IMR-90 (cell line): ENCODE results near the gene ZBED2. TPM values are rescaled to one million over a fixed set of nuclear protein-coding genes. Genes with fewer than 3 reads are reported as not detected.

ENCODE experiments used
- ATAC-seq: fragments of 200-7000 bp; cut with Tn5 transposase; 2 replicates; pipeline ENCODE4 v1.9.1; 2020; ENCODE audit warnings: low read depth, mild to moderate bottlenecking, moderate library complexity
- BruUV-seq: library from RNA; stranded (reverse); fragments of 400-500 nt; replicated peaks from 2 replicates; lab custom pipeline; 2021; lab: Mats Ljungman, UMichigan
- CTCF ChIA-PET: fragments of 300-600 bp; formaldehyde crosslinking; extraction: SDS; loops from one replicate; lab custom pipeline; 2021; ENCODE audit warnings: antibody characterized with exemption; lab: Yijun Ruan, JAX
- POLR2A ChIA-PET: fragments of 300-600 bp; sonication (Branson Sonifier 250); formaldehyde crosslinking; loops from one replicate; lab custom pipeline; 2022; ENCODE audit warnings: antibody characterized with exemption; ENCODE audit not compliant: unreplicated experiment; lab: Charles Lee
- DNase-seq: peaks from one replicate; pipeline ENCODE4 v3.0.0; 2013
- H2AFZ ChIP-seq: replicated peaks from 2 replicates; pipeline ENCODE3; 2013; ENCODE audit warnings: low read length, mild to moderate bottlenecking; ENCODE audit not compliant: poor library complexity
- H2AK5ac ChIP-seq: 2 replicates; pipeline ENCODE4 v1.6.1; 2013; ENCODE audit warnings: low read depth, low read length, inconsistent platforms
- H2AK9ac ChIP-seq: replicated peaks from 2 replicates; pipeline ENCODE3; 2013; ENCODE audit warnings: mild to moderate bottlenecking, low read depth, low read length, moderate library complexity; ENCODE audit not compliant: poor library complexity
- H2BK120ac ChIP-seq: 2 replicates; pipeline ENCODE4 v1.6.1; 2013; ENCODE audit warnings: low read depth, low read length, inconsistent platforms
- H2BK15ac ChIP-seq: 3 replicates; pipeline ENCODE4 v1.6.1; 2013; ENCODE audit warnings: low read depth, low read length, inconsistent platforms
- H2BK20ac ChIP-seq: 2 replicates; pipeline ENCODE4 v1.6.1; 2013; ENCODE audit warnings: low read depth, mild to moderate bottlenecking, inconsistent platforms, low read length, moderate library complexity
- H2BK5ac ChIP-seq: 2 replicates; pipeline ENCODE4 v1.6.1; 2013; ENCODE audit warnings: mild to moderate bottlenecking, low read depth, low read length, inconsistent platforms; ENCODE audit not compliant: poor library complexity, severe bottlenecking
- H3K14ac ChIP-seq: replicated peaks from 2 replicates; pipeline ENCODE4 v1.6.1; 2013; ENCODE audit warnings: low read depth, low read length, inconsistent platforms
- H3K18ac ChIP-seq: 2 replicates; pipeline ENCODE4 v1.6.1; 2013; ENCODE audit warnings: low read depth, low read length, control low read depth
- H3K23ac ChIP-seq: 2 replicates; pipeline ENCODE4 v1.6.1; 2013; ENCODE audit warnings: low read depth, low read length, inconsistent platforms
- H3K27ac ChIP-seq: 2 replicates; pipeline ENCODE4 v1.5.1; 2013; ENCODE audit warnings: mild to moderate bottlenecking, control low read depth, low read length; ENCODE audit not compliant: insufficient read depth
- H3K27me3 ChIP-seq: 2 replicates; pipeline ENCODE4 v1.6.1; 2013; ENCODE audit warnings: low read length; ENCODE audit not compliant: control insufficient read depth, insufficient read depth
- H3K36me3 ChIP-seq: 2 replicates; pipeline ENCODE4 v1.6.1; 2013; ENCODE audit warnings: low read length, mixed read lengths; ENCODE audit not compliant: control insufficient read depth, insufficient read depth
- H3K4ac ChIP-seq: 2 replicates; pipeline ENCODE4 v1.6.1; 2013; ENCODE audit warnings: low read depth, low read length, inconsistent platforms
- H3K4me1 ChIP-seq: 2 replicates; pipeline ENCODE4 v1.6.1; 2013; ENCODE audit warnings: low read length, mixed read lengths; ENCODE audit not compliant: control insufficient read depth, insufficient read depth
- H3K4me2 ChIP-seq: 2 replicates; pipeline ENCODE4 v1.6.1; 2013; ENCODE audit warnings: low read depth, mild to moderate bottlenecking, control low read depth, low read length, moderate library complexity
- H3K4me3 ChIP-seq: 2 replicates; pipeline ENCODE4 v1.5.1; 2013; ENCODE audit warnings: low read depth, mild to moderate bottlenecking, control low read depth, low read length, moderate library complexity; ENCODE audit not compliant: insufficient read depth
- H3K56ac ChIP-seq: 2 replicates; pipeline ENCODE4 v1.6.1; 2013; ENCODE audit warnings: low read length, inconsistent platforms; ENCODE audit not compliant: insufficient read depth; ENCODE audit errors: extremely low read depth
- H3K79me1 ChIP-seq, 2 experiments: 2 replicates each; pipeline ENCODE4 v1.6.1; 2013; ENCODE audit warnings: low read length in 2 of 2, inconsistent platforms in 1 of 2, low read depth in 1 of 2
- H3K9ac ChIP-seq: 2 replicates; pipeline ENCODE4 v1.6.1; 2013; ENCODE audit warnings: low read depth, low read length, control low read depth
- H3K9me1 ChIP-seq: 2 replicates; pipeline ENCODE4 v1.6.1; 2013; ENCODE audit warnings: low read length, inconsistent platforms; ENCODE audit not compliant: insufficient read depth
- H3K9me3 ChIP-seq: 2 replicates; pipeline ENCODE4 v1.6.1; 2013; ENCODE audit warnings: low read length; ENCODE audit not compliant: control insufficient read depth, insufficient read depth
- H4K20me1 ChIP-seq: 2 replicates; pipeline ENCODE4 v1.6.1; 2013; ENCODE audit warnings: low read length, inconsistent platforms; ENCODE audit not compliant: insufficient read depth
- H4K5ac ChIP-seq: 2 replicates; pipeline ENCODE4 v1.6.1; 2013; ENCODE audit warnings: mild to moderate bottlenecking, low read depth, low read length, control low read depth
- H4K8ac ChIP-seq, 2 experiments: 2 replicates each; pipeline ENCODE4 v1.6.1; 2013; ENCODE audit warnings: low read depth in 2 of 2, low read length in 2 of 2, control low read depth in 1 of 2, inconsistent platforms in 1 of 2
- H4K91ac ChIP-seq: 2 replicates; pipeline ENCODE4 v1.6.1; 2013; ENCODE audit warnings: low read depth, low read length, inconsistent platforms; ENCODE audit not compliant: insufficient read depth
- BHLHE40 ChIP-seq: fragments of 150-350 bp; IDR thresholded peaks from 2 replicates; pipeline ENCODE4 v1.6.1; 2016; ENCODE audit warnings: mild to moderate bottlenecking, low read depth, low read length
- CEBPB ChIP-seq: IDR thresholded peaks from 2 replicates; pipeline ENCODE4 v1.6.1; 2012; ENCODE audit warnings: low read depth, low read length, improper control_type of control experiment
- CHD1 ChIP-seq: IDR thresholded peaks from 2 replicates; pipeline ENCODE4 v1.6.1; 2012; ENCODE audit warnings: low read depth, low read length, improper control_type of control experiment
- FOS ChIP-seq: fragments of 150-350 bp; IDR thresholded peaks from 2 replicates; pipeline ENCODE4 v1.6.1; 2016; ENCODE audit warnings: low read depth, low read length
- MAFK ChIP-seq: IDR thresholded peaks from 2 replicates; pipeline ENCODE4 v1.6.1; 2012; ENCODE audit warnings: low read depth, low read length, improper control_type of control experiment
- MAZ ChIP-seq: IDR thresholded peaks from 2 replicates; pipeline ENCODE4 v1.6.1; 2012; ENCODE audit warnings: low read depth, mild to moderate bottlenecking, low read length, improper control_type of control experiment, moderate library complexity, borderline replicate concordance
- MXI1 ChIP-seq: IDR thresholded peaks from 2 replicates; pipeline ENCODE4 v1.6.1; 2012; ENCODE audit warnings: low read depth, mild to moderate bottlenecking, low read length, moderate library complexity, borderline replicate concordance
- NFE2L2 ChIP-seq: fragments of 150-350 bp; IDR thresholded peaks from 2 replicates; pipeline ENCODE4 v1.6.1; 2016; ENCODE audit warnings: low read depth, mild to moderate bottlenecking, low read length
- RFX5 ChIP-seq: IDR thresholded peaks from 2 replicates; pipeline ENCODE4 v1.8.0; 2012; ENCODE audit warnings: low read depth, mild to moderate bottlenecking, low read length, moderate library complexity
- SMC3 ChIP-seq: fragments of 150-350 bp; IDR thresholded peaks from 2 replicates; pipeline ENCODE4 v1.6.1; 2016; ENCODE audit warnings: low read depth, mild to moderate bottlenecking, antibody characterized with exemption, low read length, moderate library complexity
- WGBS, 2 experiments: methylation state at CpG; one replicate each; pipeline versions ENCODE4 v1.1.5 to v1.1.7; 2013; ENCODE audit warnings: missing lambda C conversion rate in 2 of 2; ENCODE audit not compliant: insufficient read length in 1 of 2; ENCODE audit errors: extremely low coverage in 2 of 2; 5-methylcytosine and 5-hydroxymethylcytosine counted together
- dilution Hi-C: fragments of 300-500 bp; cut with HindIII; formaldehyde crosslinking; loops from one replicate; pipeline ENCODE4 v1.14.3; 2018; ENCODE audit warnings: low sequenced_read_pairs; ENCODE audit not compliant: unreplicated experiment
- in situ Hi-C: fragments of 300-500 bp; cut with MboI; formaldehyde crosslinking; loops from 3 replicates; pipeline ENCODE4 v1.14.3; 2019; ENCODE audit warnings: low sequenced_read_pairs, inconsistent platforms, mixed read lengths
- intact Hi-C: fragments of 100-400 bp; cut with micrococcal nuclease; formaldehyde crosslinking; loops from 2 replicates; pipeline ENCODE4 v1.10.0; 2022
- polyA plus RNA-seq, 3 experiments: library from polyadenylated mRNA; depleted of rRNA; stranded (reverse); fragments of >200 nt; gene quantifications; 2 replicates each; pipeline ENCODE4 v1.2.3, GENCODE V29; 2012; ENCODE audit warnings: low replicate concordance in 1 of 3
- total RNA-seq: library from RNA; depleted of rRNA; stranded (reverse); fragments of >200 nt; gene quantifications from 2 replicates; pipeline ENCODE4 v1.2.3, GENCODE V29; 2012
- TF ChIP-seq, protein P1 (sequence below): fragments of 150-350 bp; IDR thresholded peaks from 2 replicates; pipeline ENCODE4 v1.6.1; 2017; ENCODE audit warnings: mild to moderate bottlenecking, antibody characterized with exemption, low read length, low read depth
- TF ChIP-seq, protein P2 (sequence below): fragments of 150-350 bp; IDR thresholded peaks from 2 replicates; pipeline ENCODE4 v1.6.1; 2016; ENCODE audit warnings: low read depth, mild to moderate bottlenecking, low read length, moderate library complexity, borderline replicate concordance

Gene ZBED2
- total and polyA plus RNA-seq, 2 of the 4 experiments (the other 2 are of a cell fraction), result 0.51 to 0.72 TPM

DNA sequence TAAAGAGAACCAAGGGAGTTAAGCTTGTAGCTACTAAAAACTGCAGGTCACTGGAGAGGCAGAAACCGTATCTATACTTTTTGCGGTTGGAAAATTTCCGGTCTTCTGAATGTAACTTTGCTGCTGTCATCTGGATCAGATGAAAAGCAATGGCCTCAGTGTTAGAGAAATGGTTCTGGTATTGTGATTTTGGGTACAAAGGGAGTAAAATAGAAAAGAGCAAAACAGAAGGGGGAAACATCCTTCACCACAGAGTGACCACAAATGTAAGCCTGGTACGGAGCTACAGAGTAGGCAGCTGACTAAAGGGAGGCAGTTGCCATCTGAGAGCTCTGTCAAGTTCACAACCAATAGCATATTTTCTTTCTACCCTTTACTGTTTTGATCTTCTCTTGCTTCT, 47.5 kb downstream of the ZBED2 start:
- Histone ChIP-seq H3K27ac (no peak overlapping the region), H2BK120ac (no peak overlapping the region), H3K56ac (no peak overlapping the region), H2BK15ac (no peak overlapping the region), H3K9me1 (no peaks in the 10 kb centered on the region), H3K9ac (no peak overlapping the region), H3K14ac (no peak overlapping the region), H2BK20ac (no peak overlapping the region), H3K23ac (no peak overlapping the region), H3K4me3 (no peak overlapping the region), H3K36me3 (no peaks in the 10 kb centered on the region), H4K5ac (no peak overlapping the region), H3K4ac (no peak overlapping the region), H3K79me1 (no peaks in the 10 kb centered on the region), H2AFZ (no peak overlapping the region), H2AK5ac (no peak overlapping the region), H4K8ac (no peak overlapping the region), H3K4me2 (no peak overlapping the region), H2AK9ac (no peak overlapping the region), H2BK5ac (no peak overlapping the region), H3K27me3 (no peaks in the 10 kb centered on the region; the same call in 1 of the 2 replicates), H4K91ac (no peak overlapping the region), H3K4me1 (no peaks in the 10 kb centered on the region), H3K9me3 (no peaks in the 10 kb centered on the region), H3K18ac (no peak overlapping the region), H4K20me1 (no peaks in the 10 kb centered on the region)
- CTCF ChIA-PET, result no interaction called here
- TF ChIP-seq MAFK (no peak), MXI1 (no peak), CEBPB (no peak), RFX5 (no peak), NFE2L2 (no peak), CHD1 (no peak), BHLHE40 (no peak), SMC3 (no peak), FOS (no peak), MAZ (no peak)
- TF ChIP-seq, protein P1, sequence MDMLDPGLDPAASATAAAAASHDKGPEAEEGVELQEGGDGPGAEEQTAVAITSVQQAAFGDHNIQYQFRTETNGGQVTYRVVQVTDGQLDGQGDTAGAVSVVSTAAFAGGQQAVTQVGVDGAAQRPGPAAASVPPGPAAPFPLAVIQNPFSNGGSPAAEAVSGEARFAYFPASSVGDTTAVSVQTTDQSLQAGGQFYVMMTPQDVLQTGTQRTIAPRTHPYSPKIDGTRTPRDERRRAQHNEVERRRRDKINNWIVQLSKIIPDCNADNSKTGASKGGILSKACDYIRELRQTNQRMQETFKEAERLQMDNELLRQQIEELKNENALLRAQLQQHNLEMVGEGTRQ, result no peak
- TF ChIP-seq, protein P2, sequence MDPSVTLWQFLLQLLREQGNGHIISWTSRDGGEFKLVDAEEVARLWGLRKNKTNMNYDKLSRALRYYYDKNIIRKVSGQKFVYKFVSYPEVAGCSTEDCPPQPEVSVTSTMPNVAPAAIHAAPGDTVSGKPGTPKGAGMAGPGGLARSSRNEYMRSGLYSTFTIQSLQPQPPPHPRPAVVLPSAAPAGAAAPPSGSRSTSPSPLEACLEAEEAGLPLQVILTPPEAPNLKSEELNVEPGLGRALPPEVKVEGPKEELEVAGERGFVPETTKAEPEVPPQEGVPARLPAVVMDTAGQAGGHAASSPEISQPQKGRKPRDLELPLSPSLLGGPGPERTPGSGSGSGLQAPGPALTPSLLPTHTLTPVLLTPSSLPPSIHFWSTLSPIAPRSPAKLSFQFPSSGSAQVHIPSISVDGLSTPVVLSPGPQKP, result no peak
- dilution Hi-C loops, result no loop called here
- DNase-seq (no peak), ATAC-seq (no peak)
- intact Hi-C loops, result no loop called here
- 67% methylated on average over 3 of the region's 4 CpGs; no CpG with 5 or more reads in 1 of the 2 experiments for WGBS, 2 experiments
- in situ Hi-C loops, result no loop called here
- POLR2A ChIA-PET, result no interaction called here
- BruUV-seq, result no TSS peak
